ENCODE data around the gene AKT3. TPM values are rescaled to one million over a fixed set of nuclear protein-coding genes. Genes with fewer than 3 reads are reported as not detected.

The AKT3 gene
- total and polyA plus RNA-seq, 2 of the 8 experiments (the other 6 are each of a cell fraction or from before 2014, with no cell fraction given) = 6.0 to 36.4 TPM

- TF ChIP-seq CHD7 (IDR thresholded peaks at IDR 0.05; ENCODE audit: insufficient replicate concordance, low read length) = no peak
- TF ChIP-seq CHD1 (IDR thresholded peaks at IDR 0.05; ENCODE audit: low read depth, low read length) = no peak
- TF ChIP-seq CREB1 (IDR thresholded peaks at IDR 0.05) = no peak
- TF ChIP-seq SIRT6 (IDR thresholded peaks at IDR 0.05; ENCODE audit: low read length) = no peak
- TF ChIP-seq, protein P1, sequence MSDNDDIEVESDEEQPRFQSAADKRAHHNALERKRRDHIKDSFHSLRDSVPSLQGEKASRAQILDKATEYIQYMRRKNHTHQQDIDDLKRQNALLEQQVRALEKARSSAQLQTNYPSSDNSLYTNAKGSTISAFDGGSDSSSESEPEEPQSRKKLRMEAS (IDR thresholded peaks at IDR 0.05) = no peak
- TF ChIP-seq SAP30 (IDR thresholded peaks at IDR 0.05; ENCODE audit: insufficient read depth, insufficient replicate concordance, low read length) = no peak
- no peak for TF ChIP-seq SIX5 (IDR thresholded peaks at IDR 0.05; ENCODE audit: low read depth, low read length)
- no peak for TF ChIP-seq SP2 (IDR thresholded peaks at IDR 0.05; ENCODE audit: low read length)
- TF ChIP-seq EGR1 (IDR thresholded peaks at IDR 0.05; ENCODE audit: borderline replicate concordance, low read depth, low read length) = no peak
- no peak for TF ChIP-seq SUZ12 (IDR thresholded peaks at IDR 0.05; ENCODE audit: low read length)
- no peak for TF ChIP-seq SP1 (IDR thresholded peaks at IDR 0.05; ENCODE audit: low read depth, low read length)
- TF ChIP-seq NANOG (IDR thresholded peaks at IDR 0.05; ENCODE audit: insufficient read depth, low read depth, low read length, poor library complexity, severe bottlenecking) = no peak
- TF ChIP-seq PHF8 (conservative IDR thresholded peaks at IDR 0.05; ENCODE audit: low read depth, low read length) = no peak
These were observed 295.4 kb downstream of the AKT3 start (continued) for GRCh38 chr1:243554686-243555085.

Measured in H1 (cell line).